Sigmoid colon (tissue), 4 donors: ENCODE results near the gene ABCB10.

ENCODE experiments used
- EP300 ChIP-seq, 4 donors: sonication (generic); formaldehyde crosslinking; IDR thresholded peaks; one replicate each; pipeline ENCODE4 v1.6.1; 2017; ENCODE audit warnings: antibody characterized with exemption in 4 of 4
- POLR2A ChIP-seq, 2 donors: fragments of 450-650 bp; IDR thresholded peaks; one replicate each; pipeline ENCODE4 v1.6.1; 2016; ENCODE audit warnings: antibody characterized with exemption in 2 of 2, mild to moderate bottlenecking in 2 of 2, moderate library complexity in 2 of 2
- POLR2AphosphoS5 ChIP-seq, 4 donors: sonication (generic); formaldehyde crosslinking; IDR thresholded peaks; one replicate each; pipeline ENCODE4 v1.6.1; 2017; ENCODE audit warnings: antibody characterized with exemption in 4 of 4
- TF ChIP-seq, protein P1 (sequence below), 4 experiments: fragments of 450-650 bp in 3 of 4; fragments of 200-600 bp in 1 of 4; IDR thresholded peaks; one replicate each; pipeline ENCODE4 v1.5.1; 2016 to 2019; ENCODE audit warnings: antibody characterized with exemption in 4 of 4, mild to moderate bottlenecking in 3 of 4, moderate library complexity in 2 of 4

DNA sequence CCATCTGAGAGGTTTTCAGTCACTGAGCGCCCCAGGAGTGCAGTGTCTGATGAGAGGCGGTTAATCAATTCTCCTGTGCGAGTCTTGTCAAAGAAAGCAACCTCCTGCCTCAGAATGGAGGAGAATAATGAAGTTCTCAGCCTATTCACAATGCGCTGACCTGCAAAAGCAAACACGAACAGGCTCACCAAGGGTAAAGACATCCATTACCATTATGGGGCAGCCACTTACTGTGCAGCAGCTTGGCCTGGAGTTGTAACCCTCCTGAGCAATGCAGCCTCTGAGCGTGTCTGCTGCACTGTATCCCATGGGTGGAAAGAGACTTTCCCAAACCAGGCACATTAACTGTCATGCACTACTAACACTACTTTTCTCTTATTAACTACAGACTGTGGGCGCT, 11.0 kb downstream of the ABCB10 start:
- TF ChIP-seq, protein P1, sequence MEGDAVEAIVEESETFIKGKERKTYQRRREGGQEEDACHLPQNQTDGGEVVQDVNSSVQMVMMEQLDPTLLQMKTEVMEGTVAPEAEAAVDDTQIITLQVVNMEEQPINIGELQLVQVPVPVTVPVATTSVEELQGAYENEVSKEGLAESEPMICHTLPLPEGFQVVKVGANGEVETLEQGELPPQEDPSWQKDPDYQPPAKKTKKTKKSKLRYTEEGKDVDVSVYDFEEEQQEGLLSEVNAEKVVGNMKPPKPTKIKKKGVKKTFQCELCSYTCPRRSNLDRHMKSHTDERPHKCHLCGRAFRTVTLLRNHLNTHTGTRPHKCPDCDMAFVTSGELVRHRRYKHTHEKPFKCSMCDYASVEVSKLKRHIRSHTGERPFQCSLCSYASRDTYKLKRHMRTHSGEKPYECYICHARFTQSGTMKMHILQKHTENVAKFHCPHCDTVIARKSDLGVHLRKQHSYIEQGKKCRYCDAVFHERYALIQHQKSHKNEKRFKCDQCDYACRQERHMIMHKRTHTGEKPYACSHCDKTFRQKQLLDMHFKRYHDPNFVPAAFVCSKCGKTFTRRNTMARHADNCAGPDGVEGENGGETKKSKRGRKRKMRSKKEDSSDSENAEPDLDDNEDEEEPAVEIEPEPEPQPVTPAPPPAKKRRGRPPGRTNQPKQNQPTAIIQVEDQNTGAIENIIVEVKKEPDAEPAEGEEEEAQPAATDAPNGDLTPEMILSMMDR (IDR thresholded peaks at IDR 0.05), result no peak
- no peak for TF ChIP-seq POLR2A (IDR thresholded peaks at IDR 0.05)
- TF ChIP-seq EP300 (IDR thresholded peaks at IDR 0.05), result no peak
- no peak for TF ChIP-seq POLR2AphosphoS5 (IDR thresholded peaks at IDR 0.05)
